Parathyroid adenoma (tissue), 2 donors: ENCODE data around the gene NMBR.
A peak's percentile ranks its signal among the peaks of the same experiment; 100 is the strongest.
"Not testable (repeated sequence)": the region's sequence is repeated elsewhere in the genome, so short reads cannot be mapped to it uniquely, and the experiment has no call there.

Experiments
- H2AFZ ChIP-seq: fragments of 300-600 bp; sonication (generic); one replicate; pipeline ENCODE4 v1.7.0; 2017; ENCODE audit warnings: antibody characterized with exemption, mild to moderate bottlenecking
- H3K27ac ChIP-seq: fragments of 300-600 bp; sonication (generic); one replicate; pipeline ENCODE4 v1.7.0; 2017
- H3K27me3 ChIP-seq: fragments of 300-600 bp; sonication (generic); one replicate; pipeline ENCODE4 v1.7.0; 2017; ENCODE audit warnings: low read length; ENCODE audit not compliant: control insufficient read depth, insufficient read depth
- H3K36me3 ChIP-seq: fragments of 300-600 bp; sonication (generic); one replicate; pipeline ENCODE4 v1.7.0; 2017; ENCODE audit warnings: low read length; ENCODE audit not compliant: control insufficient read depth, insufficient read depth
- H3K4me1 ChIP-seq: fragments of 300-600 bp; sonication (generic); one replicate; pipeline ENCODE4 v1.7.0; 2017; ENCODE audit warnings: control low read depth
- H3K4me2 ChIP-seq: fragments of 300-600 bp; sonication (generic); one replicate; pipeline ENCODE4 v1.7.0; 2017; ENCODE audit warnings: low read length
- H3K4me3 ChIP-seq: fragments of 300-600 bp; sonication (generic); one replicate; pipeline ENCODE4 v1.7.0; 2017; ENCODE audit warnings: low read depth, low read length
- H3K79me2 ChIP-seq: fragments of 300-600 bp; sonication (generic); one replicate; pipeline ENCODE4 v1.7.0; 2017; ENCODE audit warnings: control low read depth
- H3K9ac ChIP-seq: fragments of 300-600 bp; sonication (generic); one replicate; pipeline ENCODE4 v1.7.0; 2017; ENCODE audit warnings: mild to moderate bottlenecking
- H3K9me3 ChIP-seq: fragments of 300-600 bp; sonication (generic); one replicate; pipeline ENCODE4 v1.7.0; 2017; ENCODE audit warnings: low read length; ENCODE audit not compliant: control insufficient read depth
- TF ChIP-seq, protein P1 (sequence below): fragments of 300-600 bp; sonication (generic); IDR thresholded peaks from one replicate; pipeline ENCODE4 v1.7.0; 2017; ENCODE audit warnings: antibody characterized with exemption, mild to moderate bottlenecking
- donor health status: primary hyperparathyroidism.

NMBR gene

DNA sequence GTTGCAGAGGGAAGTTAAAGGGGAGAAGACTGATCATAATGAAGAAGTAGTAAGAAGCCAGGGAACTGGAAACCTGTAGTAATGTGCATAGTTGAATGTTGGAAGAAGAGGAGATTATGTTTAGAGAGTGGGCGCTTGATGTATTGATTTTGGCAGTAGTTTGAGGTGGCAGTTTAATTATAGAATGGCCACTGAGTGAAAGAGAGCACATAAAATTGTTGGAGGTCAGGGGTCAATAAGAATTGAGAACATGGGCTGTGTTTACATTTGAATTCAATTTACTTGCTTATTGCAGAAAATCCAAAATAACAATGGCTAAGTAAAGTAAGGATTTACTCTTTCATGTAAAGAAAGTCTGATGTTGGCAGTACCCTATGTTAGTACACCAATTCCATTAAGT, 15.9 kb upstream of the NMBR start:
- H3K4me1 ChIP-seq = no peaks in the 10 kb centered on the region
- no peak overlapping the region for H2AFZ ChIP-seq
- H3K27me3 ChIP-seq = no peaks in the 10 kb centered on the region
- H3K27ac ChIP-seq = no peak overlapping the region
- H3K4me3 ChIP-seq = no peak overlapping the region
- H3K4me2 ChIP-seq = no peak overlapping the region
- H3K9me3 ChIP-seq = no peaks in the 10 kb centered on the region
- H3K79me2 ChIP-seq = peaks cover 26% of the 10 kb centered on the region
- TF ChIP-seq, protein P1, sequence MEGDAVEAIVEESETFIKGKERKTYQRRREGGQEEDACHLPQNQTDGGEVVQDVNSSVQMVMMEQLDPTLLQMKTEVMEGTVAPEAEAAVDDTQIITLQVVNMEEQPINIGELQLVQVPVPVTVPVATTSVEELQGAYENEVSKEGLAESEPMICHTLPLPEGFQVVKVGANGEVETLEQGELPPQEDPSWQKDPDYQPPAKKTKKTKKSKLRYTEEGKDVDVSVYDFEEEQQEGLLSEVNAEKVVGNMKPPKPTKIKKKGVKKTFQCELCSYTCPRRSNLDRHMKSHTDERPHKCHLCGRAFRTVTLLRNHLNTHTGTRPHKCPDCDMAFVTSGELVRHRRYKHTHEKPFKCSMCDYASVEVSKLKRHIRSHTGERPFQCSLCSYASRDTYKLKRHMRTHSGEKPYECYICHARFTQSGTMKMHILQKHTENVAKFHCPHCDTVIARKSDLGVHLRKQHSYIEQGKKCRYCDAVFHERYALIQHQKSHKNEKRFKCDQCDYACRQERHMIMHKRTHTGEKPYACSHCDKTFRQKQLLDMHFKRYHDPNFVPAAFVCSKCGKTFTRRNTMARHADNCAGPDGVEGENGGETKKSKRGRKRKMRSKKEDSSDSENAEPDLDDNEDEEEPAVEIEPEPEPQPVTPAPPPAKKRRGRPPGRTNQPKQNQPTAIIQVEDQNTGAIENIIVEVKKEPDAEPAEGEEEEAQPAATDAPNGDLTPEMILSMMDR = no peak
- no peak overlapping the region for H3K9ac ChIP-seq
- H3K36me3 ChIP-seq = no peaks in the 10 kb centered on the region

GRCh38 chr6:142156758-142157068, 9.8 kb upstream of the NMBR start:
- not testable (repeated sequence) for H3K27ac ChIP-seq, H3K27me3 ChIP-seq, H2AFZ ChIP-seq, H3K36me3 ChIP-seq, H3K4me3 ChIP-seq, H3K9ac ChIP-seq, H3K4me2 ChIP-seq, H3K9me3 ChIP-seq
- Histone ChIP-seq H3K4me1 (peaks cover 10% of the 10 kb centered on the region), H3K79me2 (peaks cover 27% of the 10 kb centered on the region)

GRCh38 chr6:142155895-142156757, 9.2 kb upstream of the NMBR start:
- H3K4me3 ChIP-seq = no peak overlapping the region
- H3K27ac ChIP-seq = no peak overlapping the region
- H3K4me1 ChIP-seq = peaks cover 10% of the 10 kb centered on the region
- TF ChIP-seq, protein P1 = peak; percentile 34
- H3K27me3 ChIP-seq = no peaks in the 10 kb centered on the region
- H3K4me2 ChIP-seq = no peak overlapping the region
- H3K79me2 ChIP-seq = peaks cover 26% of the 10 kb centered on the region
- no peaks in the 10 kb centered on the region for H3K9me3 ChIP-seq
- H2AFZ ChIP-seq = no peak overlapping the region
- H3K36me3 ChIP-seq = no peaks in the 10 kb centered on the region
- H3K9ac ChIP-seq = no peak overlapping the region

DNA sequence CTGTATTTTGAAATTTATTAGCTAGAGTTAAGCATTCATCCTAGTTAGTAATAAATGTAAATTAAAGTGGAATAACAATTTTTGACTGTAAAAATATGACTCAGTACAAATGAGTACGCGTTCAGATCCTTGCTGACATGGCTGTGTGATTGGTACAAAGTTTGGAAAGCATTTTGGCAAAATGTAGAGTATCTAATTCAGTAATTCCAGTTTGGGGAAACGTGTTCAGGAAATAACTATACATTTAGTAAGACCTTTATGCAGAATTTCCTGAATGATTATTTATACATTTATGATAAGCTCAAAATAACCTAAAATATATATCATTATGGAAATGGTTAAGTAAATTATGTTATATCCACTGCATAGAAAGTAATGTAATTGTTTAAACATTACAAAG, 8.2 kb upstream of the NMBR start:
- peaks cover 10% of the 10 kb centered on the region for H3K4me1 ChIP-seq
- peaks cover 23% of the 10 kb centered on the region for H3K79me2 ChIP-seq
- H3K27me3 ChIP-seq = no peaks in the 10 kb centered on the region
- H3K4me2 ChIP-seq = no peak overlapping the region
- H2AFZ ChIP-seq = no peak overlapping the region
- H3K27ac ChIP-seq = no peak overlapping the region
- no peaks in the 10 kb centered on the region for H3K9me3 ChIP-seq
- TF ChIP-seq, protein P1 = no peak
- H3K36me3 ChIP-seq = no peaks in the 10 kb centered on the region
- H3K9ac ChIP-seq = no peak overlapping the region
- H3K4me3 ChIP-seq = no peak overlapping the region

DNA sequence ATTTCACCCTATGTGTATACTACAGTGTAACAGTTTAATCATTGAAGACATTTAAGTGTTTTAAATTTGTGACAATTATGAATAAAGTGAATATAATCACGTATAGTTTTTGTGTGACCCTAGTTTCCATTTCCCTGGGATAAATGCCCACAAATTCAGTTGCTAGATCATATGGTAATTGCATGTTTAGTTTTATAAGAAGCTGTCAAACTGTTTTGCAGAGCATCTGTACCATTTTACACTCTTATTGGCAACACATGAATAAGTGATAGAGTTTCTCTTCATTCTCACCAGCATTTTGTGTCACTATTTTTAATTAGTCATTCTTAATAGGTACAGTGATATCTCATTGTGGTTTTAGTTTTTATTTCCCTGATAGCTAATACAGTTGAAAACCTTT, 7.4 kb upstream of the NMBR start:
- no peaks in the 10 kb centered on the region for H3K27me3 ChIP-seq
- H3K27ac ChIP-seq = no peak overlapping the region
- H3K79me2 ChIP-seq = peaks cover 18% of the 10 kb centered on the region
- no peak overlapping the region for H3K4me2 ChIP-seq
- TF ChIP-seq, protein P1 = no peak
- peaks cover 10% of the 10 kb centered on the region for H3K4me1 ChIP-seq
- no peak overlapping the region for H3K9ac ChIP-seq
- no peak overlapping the region for H2AFZ ChIP-seq
- no peak overlapping the region for H3K4me3 ChIP-seq
- no peaks in the 10 kb centered on the region for H3K9me3 ChIP-seq
- H3K36me3 ChIP-seq = no peaks in the 10 kb centered on the region
